ENCODE measurements around the gene RSPH6A.
"Not testable (repeated sequence)": the region's sequence is repeated elsewhere in the genome, so short reads cannot be mapped to it uniquely, and the experiment has no call there.

The RSPH6A gene

GRCh38 chr19:45799541-45799940, 15.6 kb downstream of the RSPH6A start:
- DNase-seq, result not testable (repeated sequence)

- DNase-seq, result peak; percentile 71
Measured at GRCh38 chr19:45798995-45799517, 16.1 kb downstream of the RSPH6A start.

- DNase-seq, result no peak
Measured at GRCh38 chr19:45794627-45795026, 20.5 kb downstream of the RSPH6A start.

- DNase-seq, result no peak
Measured at GRCh38 chr19:45793876-45794275, 21.2 kb downstream of the RSPH6A start.

- no peak for DNase-seq
Measured at GRCh38 chr19:45793178-45793564, 21.9 kb downstream of the RSPH6A start.

- DNase-seq, result peak; percentile 99
Measured at GRCh38 chr19:45792470-45793177, 22.5 kb downstream of the RSPH6A start, which contains the start of gene DMWD. Gene DMWD (minus strand): TSS chr19:45792845. CDS start chr19:45792756, 89 bp downstream.

GRCh38 chr19:45791744-45792469, 23.2 kb downstream of the RSPH6A start:
- peak; percentile 30 for DNase-seq

GRCh38 chr19:45790942-45791341, 24.2 kb downstream of the RSPH6A start:
- peak; percentile 63 for DNase-seq

- no peak for DNase-seq
Measured at GRCh38 chr19:45789035-45789786, 25.9 kb downstream of the RSPH6A start.

- no peak for DNase-seq
Measured at GRCh38 chr19:45786533-45786894, 28.6 kb downstream of the RSPH6A start.

- no peak for DNase-seq
Measured at GRCh38 chr19:45785781-45786532, 29.2 kb downstream of the RSPH6A start.

- DNase-seq, result no peak
Measured at GRCh38 chr19:45785097-45785496, 30.0 kb downstream of the RSPH6A start.

- no peak for DNase-seq
Measured at GRCh38 chr19:45784096-45784495, 31.0 kb downstream of the RSPH6A start.

- no peak for DNase-seq
Measured at GRCh38 chr19:45782820-45783785, 32.0 kb downstream of the RSPH6A start.

GRCh38 chr19:45782162-45782691, 32.9 kb downstream of the RSPH6A start, which contains the start of gene DMPK:
Gene DMPK (minus strand): TSS chr19:45782490. CDS start chr19:45782352, 138 bp downstream.
- no peak for DNase-seq

GRCh38 chr19:45781214-45782161, 33.6 kb downstream of the RSPH6A start:
- no peak for DNase-seq

GRCh38 chr19:45780448-45781213, 34.5 kb downstream of the RSPH6A start:
- DNase-seq, result no peak

GRCh38 chr19:45780146-45780447, 35.0 kb downstream of the RSPH6A start:
- DNase-seq, result no peak
